MM.1S (cell line): ENCODE measurements around the gene SCMH1.

Source experiments
- EZH2 ChIP-seq: fragments of 300-600 bp; sonication (generic); optimal IDR thresholded peaks from 2 replicates; pipeline ENCODE3; 2017; ENCODE audit warnings: low read depth, mild to moderate bottlenecking, antibody characterized with exemption, low read length, mixed read lengths
- EZH2phosphoT487 ChIP-seq: fragments of 300-600 bp; sonication (generic); IDR thresholded peaks from 2 replicates; pipeline ENCODE4 v1.6.1; 2018; ENCODE audit warnings: antibody characterized with exemption, low read length
- TF ChIP-seq, protein P1 (sequence below): fragments of 300-600 bp; sonication (generic); IDR thresholded peaks from 2 replicates; pipeline ENCODE4 v1.5.1; 2016; ENCODE audit warnings: antibody characterized with exemption, low read length, mixed read lengths

DNA sequence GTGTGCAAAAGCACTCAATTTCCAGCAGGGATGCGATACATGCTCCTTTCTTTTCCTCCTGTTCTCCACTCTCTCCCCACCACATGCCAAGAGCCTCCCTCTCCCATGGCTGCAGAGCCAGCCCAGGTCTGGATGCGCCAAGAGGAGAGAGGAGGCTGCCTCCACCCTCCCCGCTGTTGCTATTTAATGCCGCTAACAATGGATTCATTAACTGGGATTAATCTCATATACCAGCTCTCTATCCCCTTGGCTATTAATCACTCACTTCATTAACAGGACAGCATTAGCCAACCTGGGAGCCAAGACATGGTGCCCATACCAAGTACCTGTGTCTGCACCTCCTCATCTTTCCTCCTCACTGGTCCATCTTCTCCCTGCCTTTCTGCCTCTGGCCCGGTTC is 49.1 kb upstream of the SCMH1 start:
- no peak for TF ChIP-seq EZH2
- no peak for TF ChIP-seq EZH2phosphoT487
- TF ChIP-seq, protein P1, sequence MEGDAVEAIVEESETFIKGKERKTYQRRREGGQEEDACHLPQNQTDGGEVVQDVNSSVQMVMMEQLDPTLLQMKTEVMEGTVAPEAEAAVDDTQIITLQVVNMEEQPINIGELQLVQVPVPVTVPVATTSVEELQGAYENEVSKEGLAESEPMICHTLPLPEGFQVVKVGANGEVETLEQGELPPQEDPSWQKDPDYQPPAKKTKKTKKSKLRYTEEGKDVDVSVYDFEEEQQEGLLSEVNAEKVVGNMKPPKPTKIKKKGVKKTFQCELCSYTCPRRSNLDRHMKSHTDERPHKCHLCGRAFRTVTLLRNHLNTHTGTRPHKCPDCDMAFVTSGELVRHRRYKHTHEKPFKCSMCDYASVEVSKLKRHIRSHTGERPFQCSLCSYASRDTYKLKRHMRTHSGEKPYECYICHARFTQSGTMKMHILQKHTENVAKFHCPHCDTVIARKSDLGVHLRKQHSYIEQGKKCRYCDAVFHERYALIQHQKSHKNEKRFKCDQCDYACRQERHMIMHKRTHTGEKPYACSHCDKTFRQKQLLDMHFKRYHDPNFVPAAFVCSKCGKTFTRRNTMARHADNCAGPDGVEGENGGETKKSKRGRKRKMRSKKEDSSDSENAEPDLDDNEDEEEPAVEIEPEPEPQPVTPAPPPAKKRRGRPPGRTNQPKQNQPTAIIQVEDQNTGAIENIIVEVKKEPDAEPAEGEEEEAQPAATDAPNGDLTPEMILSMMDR: no peak
